ENCODE measurements around the gene ZNF579. TPM values are rescaled to one million over a fixed set of nuclear protein-coding genes. Genes with fewer than 3 reads are reported as not detected.

Gene ZNF579
- total and polyA plus RNA-seq, 2 of the 13 experiments (the other 11 are each of a cell fraction or from before 2014, with no cell fraction given) = 2.1 to 2.9 TPM

DNA sequence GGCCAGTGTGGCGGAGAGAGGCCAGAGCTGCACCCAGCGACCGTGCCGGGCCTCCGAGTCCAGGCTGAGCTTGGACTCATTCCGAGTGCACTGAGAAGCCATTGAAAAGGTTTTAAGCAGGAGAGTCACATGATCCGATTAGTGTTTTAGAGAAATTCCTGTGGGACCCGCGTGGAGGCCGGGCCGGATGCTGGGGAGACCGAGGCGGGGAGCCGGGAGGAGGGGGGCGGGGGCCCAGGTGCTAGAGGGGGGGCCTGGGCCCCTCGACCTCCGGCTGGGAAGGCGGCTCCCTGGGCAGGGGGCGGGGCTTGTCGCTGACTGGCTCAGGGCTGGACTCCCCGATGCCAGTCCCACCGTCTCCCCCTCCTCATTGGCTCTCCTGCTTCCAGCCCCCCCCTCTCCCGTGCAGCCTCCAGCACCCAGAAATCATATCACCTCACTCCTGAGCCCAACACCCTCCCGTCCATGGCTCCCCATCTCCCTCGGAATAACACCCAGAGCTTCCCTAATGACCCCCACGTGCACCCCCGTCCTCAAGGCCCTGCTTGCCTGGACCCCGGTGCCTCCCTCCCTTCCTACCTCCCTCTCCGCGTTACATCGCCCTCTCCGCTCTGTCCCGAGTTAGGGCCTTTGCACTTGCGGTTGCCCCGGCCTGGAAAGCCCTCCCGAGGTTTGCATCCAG is 5.2 kb upstream of the ZNF579 start (continued):
- TF ChIP-seq, protein P1, sequence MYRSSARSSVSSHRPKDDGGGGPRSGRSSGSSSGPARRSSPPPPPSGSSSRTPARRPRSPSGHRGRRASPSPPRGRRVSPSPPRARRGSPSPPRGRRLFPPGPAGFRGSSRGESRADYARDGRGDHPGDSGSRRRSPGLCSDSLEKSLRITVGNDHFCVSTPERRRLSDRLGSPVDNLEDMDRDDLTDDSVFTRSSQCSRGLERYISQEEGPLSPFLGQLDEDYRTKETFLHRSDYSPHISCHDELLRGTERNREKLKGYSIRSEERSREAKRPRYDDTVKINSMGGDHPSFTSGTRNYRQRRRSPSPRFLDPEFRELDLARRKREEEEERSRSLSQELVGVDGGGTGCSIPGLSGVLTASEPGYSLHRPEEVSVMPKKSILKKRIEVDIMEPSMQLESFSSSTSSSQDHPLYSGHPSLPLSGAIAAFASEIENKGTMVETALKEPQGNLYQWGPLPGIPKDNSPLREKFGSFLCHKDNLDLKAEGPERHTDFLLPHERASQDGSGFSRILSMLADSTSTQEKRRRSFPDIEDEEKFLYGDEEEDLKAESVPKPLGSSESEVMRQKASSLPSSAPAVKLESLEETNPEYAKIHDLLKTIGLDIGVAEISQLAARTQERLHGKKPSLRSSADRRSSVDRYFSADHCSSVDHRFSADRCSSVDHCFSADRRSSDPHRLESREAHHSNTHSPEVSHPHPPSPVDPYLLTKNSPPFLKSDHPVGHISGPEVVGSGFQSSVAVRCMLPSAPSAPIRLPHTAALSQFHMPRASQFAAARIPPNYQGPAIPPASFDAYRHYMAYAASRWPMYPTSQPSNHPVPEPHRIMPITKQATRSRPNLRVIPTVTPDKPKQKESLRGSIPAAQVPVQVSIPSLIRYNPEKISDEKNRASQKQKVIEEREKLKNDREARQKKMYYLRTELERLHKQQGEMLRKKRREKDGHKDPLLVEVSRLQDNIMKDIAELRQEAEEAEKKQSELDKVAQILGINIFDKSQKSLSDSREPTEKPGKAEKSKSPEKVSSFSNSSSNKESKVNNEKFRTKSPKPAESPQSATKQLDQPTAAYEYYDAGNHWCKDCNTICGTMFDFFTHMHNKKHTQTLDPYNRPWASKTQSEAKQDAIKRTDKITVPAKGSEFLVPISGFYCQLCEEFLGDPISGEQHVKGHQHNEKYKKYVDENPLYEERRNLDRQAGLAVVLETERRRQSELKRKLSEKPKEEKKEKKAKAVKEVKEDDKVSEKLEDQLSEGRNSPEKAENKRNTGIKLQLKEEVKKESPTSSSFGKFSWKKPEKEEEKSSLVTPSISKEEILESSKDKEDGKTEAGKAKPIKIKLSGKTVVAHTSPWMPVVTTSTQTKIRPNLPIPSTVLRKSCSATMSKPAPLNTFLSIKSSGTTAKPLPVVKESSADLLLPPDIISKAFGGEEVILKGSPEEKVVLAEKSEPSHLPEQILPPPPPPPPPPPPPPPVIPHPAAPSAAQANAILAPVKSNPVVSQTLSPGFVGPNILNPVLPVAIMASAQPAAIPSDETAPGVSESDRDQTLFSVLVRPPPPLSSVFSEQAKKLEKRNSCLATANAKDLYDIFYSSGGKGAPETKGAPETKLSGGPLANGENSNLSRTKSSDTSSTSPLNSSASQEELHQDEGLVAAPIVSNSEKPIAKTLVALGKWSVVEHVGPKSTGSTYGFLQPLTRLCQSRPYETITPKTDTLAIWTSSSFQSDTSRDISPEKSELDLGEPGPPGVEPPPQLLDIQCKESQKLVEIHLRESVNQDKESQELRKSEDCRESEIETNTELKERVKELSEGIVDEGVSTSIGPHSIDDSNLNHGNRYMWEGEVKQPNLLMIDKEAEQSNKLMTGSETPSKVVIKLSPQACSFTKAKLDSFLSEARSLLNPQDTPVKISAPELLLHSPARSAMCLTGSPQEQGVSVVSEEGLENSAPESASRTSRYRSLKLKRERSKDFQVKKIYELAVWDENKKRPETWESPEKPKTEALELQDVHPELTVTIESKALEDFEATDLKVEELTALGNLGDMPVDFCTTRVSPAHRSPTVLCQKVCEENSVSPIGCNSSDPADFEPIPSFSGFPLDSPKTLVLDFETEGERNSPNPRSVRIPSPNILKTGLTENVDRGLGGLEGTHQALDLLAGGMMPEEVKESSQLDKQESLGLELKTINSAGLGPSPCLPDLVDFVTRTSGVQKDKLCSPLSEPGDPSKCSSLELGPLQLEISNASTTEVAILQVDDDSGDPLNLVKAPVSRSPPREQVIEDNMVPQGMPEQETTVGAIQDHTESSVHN (CRISPR knock-in tag; IDR thresholded peaks at IDR 0.05) = no peak
- TF ChIP-seq GFI1 (CRISPR knock-in tag; IDR thresholded peaks at IDR 0.05; ENCODE audit: borderline replicate concordance) (peak; percentile 96), SOX6 (IDR thresholded peaks at IDR 0.05) (no peak), SOX6 (CRISPR knock-in tag; IDR thresholded peaks at IDR 0.05) (no peak), ZNF510 (CRISPR knock-in tag; IDR thresholded peaks at IDR 0.05; ENCODE audit: low read depth) (no peak), YEATS4 (CRISPR knock-in tag; IDR thresholded peaks at IDR 0.05; ENCODE audit: borderline replicate concordance) (no peak), SMAD1 (CRISPR knock-in tag; IDR thresholded peaks at IDR 0.05; ENCODE audit: borderline replicate concordance, low read depth) (no peak), HOXA7 (CRISPR knock-in tag; IDR thresholded peaks at IDR 0.05) (no peak), SPEN (CRISPR knock-in tag; IDR thresholded peaks at IDR 0.05; ENCODE audit: low read depth) (peak; percentile 51; the same call in 1 of the 2 replicates), HIVEP1 (CRISPR knock-in tag; IDR thresholded peaks at IDR 0.05) (peak; percentile 37; the same call in 1 of the 2 replicates), TBX2 (CRISPR knock-in tag; IDR thresholded peaks at IDR 0.05; ENCODE audit: borderline replicate concordance) (peak; percentile 22; the same call in 1 of the 2 replicates), TSC22D2 (CRISPR knock-in tag; IDR thresholded peaks at IDR 0.05; ENCODE audit: borderline replicate concordance) (no peak)
- TF ChIP-seq, protein P2, sequence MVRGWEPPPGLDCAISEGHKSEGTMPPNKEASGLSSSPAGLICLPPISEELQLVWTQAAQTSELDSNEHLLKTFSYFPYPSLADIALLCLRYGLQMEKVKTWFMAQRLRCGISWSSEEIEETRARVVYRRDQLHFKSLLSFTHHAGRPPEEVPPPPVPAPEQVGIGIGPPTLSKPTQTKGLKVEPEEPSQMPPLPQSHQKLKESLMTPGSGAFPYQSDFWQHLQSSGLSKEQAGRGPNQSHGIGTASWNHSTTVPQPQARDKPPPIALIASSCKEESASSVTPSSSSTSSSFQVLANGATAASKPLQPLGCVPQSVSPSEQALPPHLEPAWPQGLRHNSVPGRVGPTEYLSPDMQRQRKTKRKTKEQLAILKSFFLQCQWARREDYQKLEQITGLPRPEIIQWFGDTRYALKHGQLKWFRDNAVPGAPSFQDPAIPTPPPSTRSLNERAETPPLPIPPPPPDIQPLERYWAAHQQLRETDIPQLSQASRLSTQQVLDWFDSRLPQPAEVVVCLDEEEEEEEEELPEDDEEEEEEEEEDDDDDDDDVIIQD (CRISPR knock-in tag; IDR thresholded peaks at IDR 0.05; ENCODE audit: low read depth) = no peak
- TF ChIP-seq, protein P3, sequence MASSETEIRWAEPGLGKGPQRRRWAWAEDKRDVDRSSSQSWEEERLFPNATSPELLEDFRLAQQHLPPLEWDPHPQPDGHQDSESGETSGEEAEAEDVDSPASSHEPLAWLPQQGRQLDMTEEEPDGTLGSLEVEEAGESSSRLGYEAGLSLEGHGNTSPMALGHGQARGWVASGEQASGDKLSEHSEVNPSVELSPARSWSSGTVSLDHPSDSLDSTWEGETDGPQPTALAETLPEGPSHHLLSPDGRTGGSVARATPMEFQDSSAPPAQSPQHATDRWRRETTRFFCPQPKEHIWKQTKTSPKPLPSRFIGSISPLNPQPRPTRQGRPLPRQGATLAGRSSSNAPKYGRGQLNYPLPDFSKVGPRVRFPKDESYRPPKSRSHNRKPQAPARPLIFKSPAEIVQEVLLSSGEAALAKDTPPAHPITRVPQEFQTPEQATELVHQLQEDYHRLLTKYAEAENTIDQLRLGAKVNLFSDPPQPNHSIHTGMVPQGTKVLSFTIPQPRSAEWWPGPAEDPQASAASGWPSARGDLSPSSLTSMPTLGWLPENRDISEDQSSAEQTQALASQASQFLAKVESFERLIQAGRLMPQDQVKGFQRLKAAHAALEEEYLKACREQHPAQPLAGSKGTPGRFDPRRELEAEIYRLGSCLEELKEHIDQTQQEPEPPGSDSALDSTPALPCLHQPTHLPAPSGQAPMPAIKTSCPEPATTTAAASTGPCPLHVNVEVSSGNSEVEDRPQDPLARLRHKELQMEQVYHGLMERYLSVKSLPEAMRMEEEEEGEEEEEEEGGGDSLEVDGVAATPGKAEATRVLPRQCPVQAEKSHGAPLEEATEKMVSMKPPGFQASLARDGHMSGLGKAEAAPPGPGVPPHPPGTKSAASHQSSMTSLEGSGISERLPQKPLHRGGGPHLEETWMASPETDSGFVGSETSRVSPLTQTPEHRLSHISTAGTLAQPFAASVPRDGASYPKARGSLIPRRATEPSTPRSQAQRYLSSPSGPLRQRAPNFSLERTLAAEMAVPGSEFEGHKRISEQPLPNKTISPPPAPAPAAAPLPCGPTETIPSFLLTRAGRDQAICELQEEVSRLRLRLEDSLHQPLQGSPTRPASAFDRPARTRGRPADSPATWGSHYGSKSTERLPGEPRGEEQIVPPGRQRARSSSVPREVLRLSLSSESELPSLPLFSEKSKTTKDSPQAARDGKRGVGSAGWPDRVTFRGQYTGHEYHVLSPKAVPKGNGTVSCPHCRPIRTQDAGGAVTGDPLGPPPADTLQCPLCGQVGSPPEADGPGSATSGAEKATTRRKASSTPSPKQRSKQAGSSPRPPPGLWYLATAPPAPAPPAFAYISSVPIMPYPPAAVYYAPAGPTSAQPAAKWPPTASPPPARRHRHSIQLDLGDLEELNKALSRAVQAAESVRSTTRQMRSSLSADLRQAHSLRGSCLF (CRISPR knock-in tag; IDR thresholded peaks at IDR 0.05; ENCODE audit: borderline replicate concordance) = no peak
